Activated B cell treated with CpG ODN at 0.5 μM for 24 hours (primary cell): Measurements from ENCODE around the gene PREP. TPM values are rescaled to one million over a fixed set of nuclear protein-coding genes. Genes with fewer than 3 reads are reported as not detected.

Experiments
- ATAC-seq: fragments of 200-7000 bp; cut with Tn5 transposase; one replicate; pipeline ENCODE4 v1.10.0; 2021; ENCODE audit warnings: low read depth, mild to moderate bottlenecking, moderate library complexity
- CTCF ChIA-PET: fragments of 350-600 bp; sonication (Branson Sonifier 250); formaldehyde crosslinking; loops from one replicate; lab custom pipeline; 2021; ENCODE audit warnings: antibody characterized with exemption; lab: Charles Lee
- POLR2A ChIA-PET: fragments of 350-600 bp; sonication (Branson Sonifier 250); formaldehyde crosslinking; loops from one replicate; lab custom pipeline; 2021; ENCODE audit warnings: antibody characterized with exemption; lab: Charles Lee
- DNase-seq: peaks from one replicate; pipeline ENCODE4 v3.0.0; 2022
- H3K27ac Mint-ChIP-seq: one replicate; pipeline ENCODE4 v1.8.0; 2020; ENCODE audit warnings: mixed read lengths
- H3K27me3 Mint-ChIP-seq: one replicate; pipeline ENCODE4 v1.8.0; 2021; ENCODE audit warnings: mixed read lengths
- H3K36me3 Mint-ChIP-seq: one replicate; pipeline ENCODE4 v1.8.0; 2021; ENCODE audit warnings: low read depth, mixed read lengths
- H3K4me1 Mint-ChIP-seq: one replicate; pipeline ENCODE4 v1.8.0; 2021; ENCODE audit warnings: mixed read lengths
- H3K4me3 Mint-ChIP-seq: one replicate; pipeline ENCODE4 v1.8.0; 2020; ENCODE audit warnings: mild to moderate bottlenecking, mixed read lengths
- H3K9me3 Mint-ChIP-seq: one replicate; pipeline ENCODE4 v1.8.0; 2020; ENCODE audit warnings: mixed read lengths
- intact Hi-C: fragments of 100-400 bp; cut with micrococcal nuclease; formaldehyde crosslinking; loops from one replicate; pipeline ENCODE4 v1.15.1; 2024
- total RNA-seq: library from RNA; stranded (reverse); gene quantifications from 2 replicates; pipeline ENCODE4 v1.2.3, GENCODE V29; 2022
- TF ChIP-seq, protein P1 (sequence below): fragments of 200-600 bp; IDR thresholded peaks from one replicate; pipeline ENCODE4 v1.8.0; 2022; ENCODE audit warnings: antibody characterized with exemption, mild to moderate bottlenecking

Gene PREP
- 31.1 and 31.3 TPM in 2 replicates for total RNA-seq

DNA sequence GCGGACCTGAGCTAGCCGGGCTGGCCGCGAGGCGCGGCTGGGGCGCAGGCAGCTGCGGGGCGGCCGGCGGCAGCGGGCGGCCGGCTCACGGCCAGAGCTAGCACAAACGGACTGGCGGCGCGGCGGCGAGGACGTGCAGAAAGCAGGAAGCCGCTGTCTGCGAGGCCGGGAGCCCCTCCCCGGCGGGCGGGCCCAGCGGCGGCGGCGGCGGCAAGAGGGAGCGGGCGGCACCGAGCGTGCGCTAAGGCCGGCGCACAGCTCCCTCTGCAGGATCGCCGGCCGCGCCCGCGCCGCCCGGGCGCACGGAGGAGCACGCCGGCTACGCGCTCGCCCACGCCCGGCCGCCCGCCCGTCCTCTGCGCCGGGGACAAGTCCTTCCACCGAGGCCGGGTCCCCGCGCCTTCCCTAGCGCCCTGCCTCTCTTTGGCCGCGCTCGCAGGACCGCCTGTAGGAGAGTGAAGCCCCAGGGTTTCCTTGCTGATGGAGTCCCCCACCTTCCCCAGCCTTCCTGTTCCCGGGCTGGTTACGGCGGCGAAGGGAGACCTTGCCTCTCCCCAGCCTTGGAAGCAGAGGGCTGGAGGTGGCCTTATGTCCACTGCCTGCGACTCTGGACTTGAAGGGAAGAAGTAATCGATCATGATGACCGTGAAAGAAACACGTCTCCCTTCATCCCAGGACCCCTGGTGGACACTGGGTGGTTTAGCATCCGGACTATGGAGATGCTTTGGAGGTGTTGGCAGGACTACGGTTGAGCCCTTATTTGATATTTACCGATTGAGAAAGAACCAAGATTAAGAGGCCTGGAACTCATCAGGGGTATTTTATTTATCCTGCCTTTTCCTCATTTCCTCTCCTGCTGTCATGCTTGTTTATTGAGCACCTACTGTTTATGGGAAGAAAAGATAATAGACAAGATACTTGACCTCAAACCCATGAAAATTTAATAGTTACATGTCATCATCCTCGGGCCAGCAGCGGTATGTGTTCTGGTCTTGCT is at the start of gene PREP:
Gene PREP (minus strand): TSS at position 144 of the 997 bp plus-strand sequence. CDS start 191 bp downstream, outside the sequence.
- Mint-ChIP-seq H3K27ac (peak within 1 kb of the TSS; percentile 74), H3K4me1 (peaks cover 37% of the 10 kb centered on the region), H3K36me3 (peaks cover 4% of the 10 kb centered on the region), H3K4me3 (peak within 1 kb of the TSS; percentile 93), H3K9me3 (no peaks in the 10 kb centered on the region), H3K27me3 (peaks cover 13% of the 10 kb centered on the region)
- CTCF ChIA-PET = interaction anchor here (1.0 to 1.2 kb wide), 3 partner anchors 313 to 326 kb away, joined by 3 to 13 read pairs (median 4); no protein-coding TSS in a partner anchor
- intact Hi-C loops = loop anchor here (1.0 to 5.0 kb wide), 5 partner anchors 86 to 1625 kb away; partner anchors contain the start of genes ATG5, HACE1 and MTRES1
- POLR2A ChIA-PET = interaction anchor here (0.7 to 1.1 kb wide), 2 partner anchors 477 to 760 kb away, joined by 3 to 5 read pairs; no protein-coding TSS in a partner anchor
- TF ChIP-seq, protein P1, sequence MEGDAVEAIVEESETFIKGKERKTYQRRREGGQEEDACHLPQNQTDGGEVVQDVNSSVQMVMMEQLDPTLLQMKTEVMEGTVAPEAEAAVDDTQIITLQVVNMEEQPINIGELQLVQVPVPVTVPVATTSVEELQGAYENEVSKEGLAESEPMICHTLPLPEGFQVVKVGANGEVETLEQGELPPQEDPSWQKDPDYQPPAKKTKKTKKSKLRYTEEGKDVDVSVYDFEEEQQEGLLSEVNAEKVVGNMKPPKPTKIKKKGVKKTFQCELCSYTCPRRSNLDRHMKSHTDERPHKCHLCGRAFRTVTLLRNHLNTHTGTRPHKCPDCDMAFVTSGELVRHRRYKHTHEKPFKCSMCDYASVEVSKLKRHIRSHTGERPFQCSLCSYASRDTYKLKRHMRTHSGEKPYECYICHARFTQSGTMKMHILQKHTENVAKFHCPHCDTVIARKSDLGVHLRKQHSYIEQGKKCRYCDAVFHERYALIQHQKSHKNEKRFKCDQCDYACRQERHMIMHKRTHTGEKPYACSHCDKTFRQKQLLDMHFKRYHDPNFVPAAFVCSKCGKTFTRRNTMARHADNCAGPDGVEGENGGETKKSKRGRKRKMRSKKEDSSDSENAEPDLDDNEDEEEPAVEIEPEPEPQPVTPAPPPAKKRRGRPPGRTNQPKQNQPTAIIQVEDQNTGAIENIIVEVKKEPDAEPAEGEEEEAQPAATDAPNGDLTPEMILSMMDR = peak; percentile 48
- peak; percentile 85 for DNase-seq
- ATAC-seq = peak; percentile 95

DNA sequence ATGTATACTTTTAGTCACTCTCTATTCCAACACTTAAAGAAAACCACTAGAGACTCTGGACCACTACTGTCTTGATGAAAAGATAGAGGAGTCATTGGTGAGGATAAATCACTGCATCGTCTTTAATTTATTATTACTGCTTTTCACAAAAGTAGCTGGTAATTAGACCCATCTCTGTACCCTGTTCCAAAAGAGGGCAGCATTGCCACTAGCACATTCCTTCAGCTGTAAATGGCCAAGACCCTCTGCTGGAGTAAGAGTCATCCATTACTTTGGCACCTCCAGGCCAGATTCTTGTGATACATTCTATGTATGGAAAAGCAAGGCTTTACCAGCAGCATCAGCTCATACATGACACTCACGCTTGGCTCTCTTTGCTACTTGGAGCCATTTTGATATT is 49.5 kb upstream of the PREP start:
- Mint-ChIP-seq H3K9me3 (no peaks in the 10 kb centered on the region), H3K27ac (no peak overlapping the region), H3K4me1 (peaks cover 16% of the 10 kb centered on the region), H3K36me3 (no peaks in the 10 kb centered on the region), H3K27me3 (peaks cover 3% of the 10 kb centered on the region), H3K4me3 (no peak overlapping the region)
- TF ChIP-seq, protein P1 = no peak
- ChIA-PET POLR2A (no interaction called here), CTCF (interaction anchor here (3.0 kb wide), 1 partner anchor 21 kb away, joined by 13 read pairs; no protein-coding TSS in a partner anchor)
- intact Hi-C loops = no loop called here
- DNase-seq (no peak), ATAC-seq (no peak)

DNA sequence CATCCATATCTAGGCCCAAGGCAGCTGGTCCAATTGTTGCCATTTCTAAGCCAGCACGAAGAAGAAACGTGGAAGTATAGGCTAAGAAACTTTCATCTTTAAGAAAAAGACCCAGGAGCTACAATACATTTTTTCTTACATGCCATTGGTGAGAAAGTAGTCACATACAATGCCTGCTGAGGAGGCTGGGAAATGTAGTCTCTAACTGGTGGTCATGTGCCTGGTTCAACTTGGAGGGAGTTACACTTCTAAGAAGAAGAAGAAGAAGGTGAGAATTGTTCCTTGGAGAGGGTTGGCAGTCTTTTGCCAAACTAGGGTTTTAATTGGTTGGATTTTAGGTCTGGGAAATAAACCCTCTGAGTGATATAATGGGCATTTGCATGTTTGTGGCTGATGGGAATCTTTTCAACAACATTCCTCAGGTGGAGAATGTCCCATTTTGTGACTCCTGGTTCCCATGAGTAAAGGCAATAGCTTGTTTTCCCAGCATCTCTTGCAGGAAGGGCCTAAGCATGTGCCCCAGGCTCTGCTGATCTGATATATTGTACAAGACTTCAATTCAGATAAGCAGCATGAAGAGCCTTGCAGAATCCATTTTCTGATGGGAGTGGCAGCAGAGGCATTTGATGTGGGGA is 47.0 kb upstream of the PREP start:
- CTCF ChIA-PET = no interaction called here
- ATAC-seq (no peak), DNase-seq (no peak)
- Mint-ChIP-seq H3K4me1 (peaks cover 16% of the 10 kb centered on the region), H3K9me3 (no peaks in the 10 kb centered on the region), H3K27me3 (peaks cover 3% of the 10 kb centered on the region), H3K4me3 (no peak overlapping the region), H3K36me3 (no peaks in the 10 kb centered on the region), H3K27ac (no peak overlapping the region)
- TF ChIP-seq, protein P1 = no peak
- intact Hi-C loops = no loop called here
- POLR2A ChIA-PET = no interaction called here

DNA sequence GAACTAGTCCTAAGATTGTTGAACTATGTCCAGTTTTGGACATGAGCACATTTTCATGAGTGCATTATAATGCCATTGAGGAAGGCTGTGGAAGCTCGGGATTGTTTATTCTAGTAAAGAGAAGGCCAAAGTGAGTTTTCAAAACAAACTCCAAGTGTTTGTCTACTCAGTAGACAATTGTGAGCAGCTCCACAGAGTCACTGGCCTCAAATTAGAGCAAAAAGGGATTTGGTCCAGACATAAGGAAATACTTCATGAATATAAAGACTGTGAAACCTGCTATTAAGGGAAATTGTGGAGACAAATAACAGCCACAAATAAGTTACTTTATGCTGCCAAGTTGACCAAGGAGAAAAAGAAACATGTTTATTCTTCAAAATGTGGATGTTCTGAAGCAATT is 42.6 kb upstream of the PREP start:
- no peak for ATAC-seq
- no peaks in the 10 kb centered on the region for H3K36me3 Mint-ChIP-seq
- H3K27me3 Mint-ChIP-seq = peaks cover 3% of the 10 kb centered on the region
- TF ChIP-seq, protein P1 = no peak
- no peaks in the 10 kb centered on the region for H3K4me1 Mint-ChIP-seq
- no peak for DNase-seq
- ChIA-PET CTCF (interaction anchor here (1.1 kb wide), 1 partner anchor 22 kb away, joined by 3 read pairs; no protein-coding TSS in a partner anchor), POLR2A (no interaction called here)
- intact Hi-C loops = no loop called here
- no peak overlapping the region for H3K4me3 Mint-ChIP-seq
- no peaks in the 10 kb centered on the region for H3K9me3 Mint-ChIP-seq
- H3K27ac Mint-ChIP-seq = no peak overlapping the region
